KOPT-K1 (cell line): Measurements from ENCODE around the gene SLIT3.

Source experiments
- H3K27ac ChIP-seq: fragments of 200-600 bp; sonication (generic); 2 replicates; pipeline ENCODE4 v1.5.1; 2016; ENCODE audit warnings: antibody characterized with exemption, mild to moderate bottlenecking, low read depth, low read length; ENCODE audit not compliant: poor library complexity, severe bottlenecking
- H3K36me3 ChIP-seq: fragments of 200-600 bp; sonication (generic); 2 replicates; pipeline ENCODE4 v1.5.1; 2017; ENCODE audit warnings: antibody characterized with exemption, mild to moderate bottlenecking, low read length, moderate library complexity; ENCODE audit not compliant: insufficient read depth
- H3K9me3 ChIP-seq: fragments of 200-600 bp; sonication (generic); 2 replicates; pipeline ENCODE4 v1.5.1; 2017; ENCODE audit warnings: antibody characterized with exemption, low read length, mild to moderate bottlenecking; ENCODE audit not compliant: insufficient read depth, poor library complexity, severe bottlenecking

The SLIT3 gene

DNA sequence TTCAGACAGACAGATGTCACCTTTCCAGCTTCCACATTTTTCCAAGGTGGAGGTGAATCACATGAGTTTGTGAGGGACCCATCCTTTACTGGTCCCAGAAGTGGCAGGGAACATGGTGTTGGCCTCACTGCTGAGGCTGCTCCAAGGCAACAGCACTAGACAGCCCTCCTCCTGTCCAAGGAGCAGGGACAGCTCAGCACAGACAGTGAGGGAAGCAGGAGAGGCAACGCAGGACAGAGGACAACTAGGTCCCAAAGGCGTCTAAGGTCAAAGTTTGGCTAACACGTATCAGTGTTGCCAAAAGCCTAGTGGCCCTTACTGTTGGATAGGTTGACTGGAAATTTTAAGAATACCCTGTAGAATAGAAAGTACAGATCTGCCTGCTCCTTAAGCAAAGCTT is 470.1 kb downstream of the SLIT3 start:
- no peaks in the 10 kb centered on the region for H3K36me3 ChIP-seq
- no peaks in the 10 kb centered on the region for H3K9me3 ChIP-seq

GRCh38 chr5:168829922-168830417 is 471.0 kb downstream of the SLIT3 start:
- no peak overlapping the region for H3K27ac ChIP-seq
- H3K36me3 ChIP-seq, result no peaks in the 10 kb centered on the region
- no peaks in the 10 kb centered on the region for H3K9me3 ChIP-seq

More for the DNA sequence above, 470.1 kb downstream of the SLIT3 start:
- no peak overlapping the region for H3K27ac ChIP-seq

DNA sequence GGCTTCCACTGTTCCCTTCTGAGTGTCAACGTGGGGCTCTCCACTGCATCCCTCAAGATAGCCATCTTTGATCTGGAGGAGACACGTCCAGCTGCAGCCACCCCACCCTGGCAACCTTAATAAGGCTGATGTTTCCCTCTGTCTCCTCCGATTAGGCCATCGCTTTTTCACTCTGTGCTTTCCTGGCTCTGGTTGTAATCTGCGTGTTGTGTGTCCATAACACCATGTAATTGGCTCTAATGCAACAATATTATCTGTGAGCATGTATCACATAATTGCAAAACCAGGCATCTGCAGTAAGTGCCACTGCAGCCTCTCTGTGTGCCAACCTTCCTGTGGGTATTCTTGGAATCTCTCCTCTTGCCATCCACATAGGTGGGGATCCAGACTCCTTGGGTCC is 471.9 kb downstream of the SLIT3 start:
- H3K9me3 ChIP-seq, result no peaks in the 10 kb centered on the region

GRCh38 chr5:168827636-168828035 is 473.3 kb downstream of the SLIT3 start:
- H3K27ac ChIP-seq, result no peak overlapping the region
- H3K36me3 ChIP-seq, result no peaks in the 10 kb centered on the region
- no peaks in the 10 kb centered on the region for H3K9me3 ChIP-seq

More for the DNA sequence above, 471.9 kb downstream of the SLIT3 start:
- no peaks in the 10 kb centered on the region for H3K36me3 ChIP-seq
- no peak overlapping the region for H3K27ac ChIP-seq

- Histone ChIP-seq H3K36me3 (no peaks in the 10 kb centered on the region), H3K27ac (no peak overlapping the region), H3K9me3 (no peaks in the 10 kb centered on the region)
These were observed 474.7 kb downstream of the SLIT3 start for GRCh38 chr5:168826246-168826725.

DNA sequence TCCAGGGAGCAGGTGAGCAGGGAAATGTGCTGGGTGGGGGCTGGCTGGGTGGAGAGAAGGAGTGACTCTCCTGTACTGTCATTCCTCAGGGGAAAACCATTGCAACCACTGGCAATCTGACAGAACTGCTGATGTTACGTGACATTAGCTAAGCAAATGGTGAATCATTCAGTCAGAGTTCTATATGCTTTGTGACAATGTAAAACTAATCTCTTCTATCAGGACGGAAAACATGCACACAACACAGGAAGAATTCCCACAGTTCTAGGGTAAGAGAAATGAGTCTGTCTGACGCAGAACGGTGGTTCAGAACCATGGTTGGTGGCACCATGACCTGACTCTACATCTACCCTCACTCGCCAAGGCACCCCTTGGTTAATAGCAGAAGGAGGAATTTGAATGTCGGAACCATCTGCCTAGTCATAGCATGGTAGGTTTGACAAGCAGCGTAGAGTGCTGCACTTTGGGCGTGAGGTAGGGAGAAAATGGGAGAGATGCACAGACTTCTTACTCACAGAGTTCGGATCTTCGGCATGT is 478.1 kb downstream of the SLIT3 start:
- Histone ChIP-seq H3K36me3 (no peaks in the 10 kb centered on the region), H3K27ac (no peak overlapping the region), H3K9me3 (no peaks in the 10 kb centered on the region)

GRCh38 chr5:168822248-168822744 is 478.6 kb downstream of the SLIT3 start:
- H3K27ac ChIP-seq, result no peak overlapping the region
- H3K36me3 ChIP-seq, result no peaks in the 10 kb centered on the region
- H3K9me3 ChIP-seq, result no peaks in the 10 kb centered on the region

DNA sequence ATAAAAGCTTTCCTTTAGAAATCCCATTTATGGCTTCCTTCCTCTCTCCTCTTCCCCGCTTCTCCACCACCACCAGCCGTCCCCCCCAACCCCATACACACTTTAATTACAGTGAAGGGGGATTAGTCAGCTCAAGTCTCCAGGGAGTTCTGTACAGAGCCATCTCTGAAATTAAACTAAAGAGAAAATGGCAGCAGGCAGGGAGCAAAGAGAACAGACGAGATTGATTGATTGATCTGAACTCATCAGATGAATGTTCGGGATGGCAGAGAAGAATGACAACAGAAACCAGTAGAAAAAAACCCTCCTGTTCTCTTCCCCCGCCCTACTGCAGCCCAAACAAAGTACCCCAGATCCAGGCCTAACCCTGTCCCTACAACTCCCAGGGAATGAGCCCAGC is 480.1 kb downstream of the SLIT3 start:
- no peak overlapping the region for H3K27ac ChIP-seq
- H3K9me3 ChIP-seq, result no peaks in the 10 kb centered on the region
- no peaks in the 10 kb centered on the region for H3K36me3 ChIP-seq

DNA sequence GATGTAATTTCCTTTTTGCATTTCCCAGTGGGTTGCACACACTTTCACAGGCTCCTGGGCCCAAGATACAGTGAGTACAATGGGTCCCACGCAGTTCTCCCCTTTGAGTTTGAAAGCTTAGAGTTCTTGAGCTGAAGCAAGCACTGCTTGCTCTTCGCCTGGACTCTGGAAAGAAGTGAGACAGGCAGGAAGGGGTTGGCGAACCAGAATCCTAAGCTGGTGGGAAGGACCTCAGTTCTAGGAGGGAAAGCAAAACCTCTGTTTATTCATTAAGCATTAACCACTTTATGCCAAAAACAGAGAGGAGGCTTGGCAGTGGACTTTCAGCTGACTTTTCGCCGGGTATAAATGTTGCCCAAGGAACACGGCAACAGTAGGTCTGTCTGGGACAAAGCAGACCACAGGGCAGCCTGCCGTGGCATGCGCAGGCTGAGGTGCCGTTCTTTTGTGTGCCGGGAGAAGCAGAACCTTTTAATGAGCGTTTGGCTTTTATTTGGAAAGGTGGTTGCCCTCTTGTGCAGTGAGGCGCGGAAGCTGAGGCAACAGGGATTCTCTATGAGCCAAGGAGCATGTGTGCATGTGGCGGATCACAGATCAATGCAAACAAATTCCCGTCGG is 481.8 kb downstream of the SLIT3 start:
- H3K9me3 ChIP-seq, result no peaks in the 10 kb centered on the region
- no peaks in the 10 kb centered on the region for H3K36me3 ChIP-seq
- H3K27ac ChIP-seq, result no peak overlapping the region

DNA sequence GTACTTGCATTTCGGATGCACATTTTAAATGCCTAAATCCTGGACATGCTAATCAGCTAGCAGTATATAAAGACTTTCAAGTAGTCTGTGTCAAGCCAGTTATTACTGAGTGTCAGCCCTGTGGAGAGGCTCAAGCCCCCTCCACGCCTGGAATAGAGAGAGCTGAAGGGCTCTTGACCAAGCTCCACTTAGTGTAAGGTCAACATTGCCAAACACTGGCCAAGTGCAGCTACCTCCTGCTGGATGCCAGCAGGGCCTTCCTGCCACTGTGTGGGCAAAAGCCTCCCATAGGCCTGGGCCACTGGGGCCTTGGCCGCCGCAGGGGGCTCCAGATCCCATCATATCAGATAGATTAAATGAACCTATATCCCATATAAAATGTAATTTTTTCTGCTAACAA is 482.4 kb downstream of the SLIT3 start:
- no peak overlapping the region for H3K27ac ChIP-seq
- no peaks in the 10 kb centered on the region for H3K9me3 ChIP-seq
- no peaks in the 10 kb centered on the region for H3K36me3 ChIP-seq

DNA sequence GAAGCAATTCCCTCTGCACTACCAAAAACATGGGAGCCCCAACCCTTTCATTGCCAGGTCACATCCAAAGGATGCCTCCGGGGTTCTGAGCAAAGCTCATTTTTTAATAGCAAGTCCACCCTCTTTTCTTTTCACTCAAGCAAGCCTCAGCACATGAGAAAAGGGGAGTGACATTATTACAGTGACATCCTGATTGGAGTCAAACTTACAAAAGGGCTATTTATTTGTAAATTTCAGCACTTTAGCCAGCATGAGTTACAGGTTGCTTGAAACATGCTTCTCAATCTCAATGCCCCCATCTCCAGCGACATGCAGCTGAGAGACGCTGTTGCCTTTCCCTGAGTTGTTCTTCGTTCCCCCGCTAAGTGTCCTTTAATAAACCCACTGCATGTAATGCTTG is 483.3 kb downstream of the SLIT3 start:
- no peak overlapping the region for H3K27ac ChIP-seq
- no peaks in the 10 kb centered on the region for H3K36me3 ChIP-seq
- H3K9me3 ChIP-seq, result no peaks in the 10 kb centered on the region

DNA sequence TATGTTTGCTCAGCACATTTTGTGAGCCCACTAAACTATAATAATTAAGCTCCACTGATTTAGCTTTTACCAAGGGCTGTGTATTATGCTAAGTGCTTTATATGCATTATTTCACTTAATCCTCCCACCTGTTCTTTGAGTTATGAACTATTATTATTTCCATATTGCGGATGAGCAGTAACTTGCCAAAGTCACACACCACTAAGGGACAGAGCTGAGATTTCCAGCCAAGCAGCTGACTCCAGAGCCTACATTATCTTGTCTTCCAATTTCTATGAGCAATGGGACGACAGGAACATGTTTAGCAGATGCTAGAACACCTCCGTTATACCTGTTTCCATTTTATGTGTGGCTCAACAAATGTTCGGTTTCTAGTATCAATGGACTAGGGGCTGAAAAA is 484.3 kb downstream of the SLIT3 start:
- H3K36me3 ChIP-seq, result no peaks in the 10 kb centered on the region
- H3K9me3 ChIP-seq, result no peaks in the 10 kb centered on the region

GRCh38 chr5:168813184-168813968 is 487.6 kb downstream of the SLIT3 start:
- Histone ChIP-seq H3K9me3 (no peaks in the 10 kb centered on the region), H3K27ac (no peak overlapping the region), H3K36me3 (no peaks in the 10 kb centered on the region)

More for the DNA sequence above, 484.3 kb downstream of the SLIT3 start:
- H3K27ac ChIP-seq, result no peak overlapping the region

GRCh38 chr5:168810641-168811040 is 490.3 kb downstream of the SLIT3 start:
- Histone ChIP-seq H3K36me3 (no peaks in the 10 kb centered on the region), H3K9me3 (no peaks in the 10 kb centered on the region), H3K27ac (no peak overlapping the region)

- H3K9me3 ChIP-seq, result no peaks in the 10 kb centered on the region
- H3K36me3 ChIP-seq, result no peaks in the 10 kb centered on the region
- H3K27ac ChIP-seq, result no peak overlapping the region
These were observed 491.7 kb downstream of the SLIT3 start for GRCh38 chr5:168809218-168809617.
